ENCODE measurements around the gene KCNQ2. TPM values are rescaled to one million over a fixed set of nuclear protein-coding genes. Genes with fewer than 3 reads are reported as not detected.

Gene KCNQ2
- total RNA-seq, 1 donor from 2014 or later = not detected

GRCh38 chr20:63401384-63402110 is 70.9 kb downstream of the KCNQ2 start:
- intact Hi-C loops (cut with DNase I) = no loop called here
- peaks cover 7% of the 10 kb centered on the region for H3K27me3 ChIP-seq (ENCODE audit: low read depth)

GRCh38 chr20:63400486-63401210 is 71.8 kb downstream of the KCNQ2 start:
- no peak for TF ChIP-seq CTCF (IDR thresholded peaks at IDR 0.05)

More at GRCh38 chr20:63401384-63402110, 70.9 kb downstream of the KCNQ2 start:
- Histone ChIP-seq H3K36me3 (no peaks in the 10 kb centered on the region), H3K27ac (no peak overlapping the region), H3K9me3 (no peaks in the 10 kb centered on the region), H3K4me1 (no peaks in the 10 kb centered on the region), H3K4me3 (no peak overlapping the region)
- DNase-seq (no peak), ATAC-seq (no peak)
- TF ChIP-seq CTCF (IDR thresholded peaks at IDR 0.05) = no peak

GRCh38 chr20:63399596-63400375 is 72.7 kb downstream of the KCNQ2 start:
- H3K9me3 ChIP-seq = no peaks in the 10 kb centered on the region
- intact Hi-C loops (cut with DNase I) = no loop called here
- DNase-seq = no peak
- H3K36me3 ChIP-seq = no peaks in the 10 kb centered on the region
- no peak overlapping the region for H3K27ac ChIP-seq
- no peak for ATAC-seq
- H3K27me3 ChIP-seq (ENCODE audit: low read depth) = peaks cover 14% of the 10 kb centered on the region
- no peak overlapping the region for H3K4me3 ChIP-seq
- no peak for TF ChIP-seq CTCF (IDR thresholded peaks at IDR 0.05)
- no peaks in the 10 kb centered on the region for H3K4me1 ChIP-seq

More at GRCh38 chr20:63400486-63401210, 71.8 kb downstream of the KCNQ2 start:
- Histone ChIP-seq H3K4me1 (no peaks in the 10 kb centered on the region), H3K27me3 (ENCODE audit: low read depth) (peaks cover 7% of the 10 kb centered on the region), H3K36me3 (no peaks in the 10 kb centered on the region), H3K4me3 (no peak overlapping the region), H3K27ac (no peak overlapping the region), H3K9me3 (no peaks in the 10 kb centered on the region)
- no peak for DNase-seq
- ATAC-seq = no peak
- intact Hi-C loops (cut with DNase I) = no loop called here

- DNase-seq (no peak), ATAC-seq (no peak)
- Histone ChIP-seq H3K9me3 (no peaks in the 10 kb centered on the region), H3K27me3 (ENCODE audit: low read depth) (peaks cover 21% of the 10 kb centered on the region), H3K27ac (no peak overlapping the region), H3K4me3 (no peak overlapping the region), H3K4me1 (no peaks in the 10 kb centered on the region), H3K36me3 (no peaks in the 10 kb centered on the region)
- TF ChIP-seq CTCF (IDR thresholded peaks at IDR 0.05) = no peak
- intact Hi-C loops (cut with DNase I) = no loop called here
Observed at GRCh38 chr20:63398744-63399514, 73.5 kb downstream of the KCNQ2 start.

- TF ChIP-seq CTCF (IDR thresholded peaks at IDR 0.05) = no peak
- DNase-seq (no peak), ATAC-seq (no peak)
- Histone ChIP-seq H3K4me1 (no peaks in the 10 kb centered on the region), H3K36me3 (no peaks in the 10 kb centered on the region), H3K27me3 (ENCODE audit: low read depth) (peaks cover 27% of the 10 kb centered on the region), H3K27ac (no peak overlapping the region), H3K4me3 (no peak overlapping the region), H3K9me3 (no peaks in the 10 kb centered on the region)
- intact Hi-C loops (cut with DNase I) = no loop called here
Observed at GRCh38 chr20:63397946-63398450, 74.5 kb downstream of the KCNQ2 start.

Data from lower lobe of right lung (tissue), 2 donors.